SK-N-SH (cell line): ENCODE results near the gene RXYLT1.

Experiments
- CHD2 ChIP-seq: fragments of 150-350 bp; IDR thresholded peaks from 2 replicates; pipeline ENCODE4 v1.6.1; 2018; ENCODE audit warnings: low read length; ENCODE audit not compliant: partially characterized antibody
- ELF1 ChIP-seq: IDR thresholded peaks from 2 replicates; pipeline ENCODE4 v1.4.0; 2012
- EP300 ChIP-seq, 2 experiments: IDR thresholded peaks; 2 replicates each; pipeline versions ENCODE4 v1.4.0 to v1.6.1; 2012; ENCODE audit warnings: borderline replicate concordance in 1 of 2, low read depth in 1 of 2, low read length in 1 of 2
- EZH2phosphoT487 ChIP-seq: fragments of 200-600 bp; sonication (generic); IDR thresholded peaks from 2 replicates; pipeline ENCODE4 v1.6.1; 2017; ENCODE audit warnings: low read depth, mixed run types, mild to moderate bottlenecking, antibody characterized with exemption, moderate library complexity, borderline replicate concordance
- NFIC ChIP-seq: IDR thresholded peaks from 2 replicates; pipeline ENCODE4 v1.4.0; 2012; ENCODE audit warnings: borderline replicate concordance
- POLR2AphosphoS5 ChIP-seq: IDR thresholded peaks from 2 replicates; pipeline ENCODE4 v1.6.1; 2012; ENCODE audit warnings: low read depth, low read length
- SMC3 ChIP-seq: IDR thresholded peaks from 2 replicates; pipeline ENCODE4 v1.6.1; 2012; ENCODE audit warnings: low read depth, low read length, improper control_type of control experiment
- TCF12 ChIP-seq: IDR thresholded peaks from 2 replicates; pipeline ENCODE4 v1.4.0; 2012
- YY1 ChIP-seq: IDR thresholded peaks from 2 replicates; pipeline ENCODE4 v1.4.0; 2012; ENCODE audit warnings: low read depth, mild to moderate bottlenecking
- TF ChIP-seq, protein P1 (sequence below): fragments of 200-600 bp; sonication (generic); IDR thresholded peaks from 2 replicates; pipeline ENCODE4 v1.6.1; 2017; ENCODE audit warnings: antibody characterized with exemption, mild to moderate bottlenecking, moderate library complexity
- TF ChIP-seq, protein P2 (sequence below): IDR thresholded peaks from 2 replicates; pipeline ENCODE4 v1.6.1; 2012; ENCODE audit warnings: mild to moderate bottlenecking, low read depth, low read length, moderate library complexity
- TF ChIP-seq, protein P3 (sequence below): IDR thresholded peaks from 2 replicates; pipeline ENCODE4 v1.4.0; 2012; ENCODE audit warnings: low read depth, borderline replicate concordance
- TF ChIP-seq, protein P4 (sequence below): IDR thresholded peaks from 2 replicates; pipeline ENCODE4 v1.4.0; 2012; ENCODE audit warnings: low read depth

DNA sequence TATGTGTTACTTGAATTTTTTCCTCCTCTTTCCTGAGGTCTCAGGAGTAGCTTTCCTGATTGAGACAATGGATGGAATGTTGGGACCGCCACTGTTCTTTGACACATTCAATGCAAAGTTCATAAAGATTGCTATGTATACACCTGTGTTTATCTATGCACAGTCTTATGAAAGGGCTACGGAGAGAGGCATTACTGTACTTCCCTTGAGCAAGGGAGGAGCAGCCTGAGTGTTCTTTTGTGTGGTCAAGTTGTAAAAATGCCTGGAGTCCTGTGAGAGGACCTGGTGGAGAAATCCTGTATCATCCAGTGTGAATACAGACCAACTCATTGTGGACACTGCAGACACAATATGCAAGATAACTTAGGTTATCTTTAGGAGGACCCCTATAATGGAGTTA is 66.0 kb downstream of the RXYLT1 start:
- TF ChIP-seq SMC3 (no peak), ELF1 (no peak), YY1 (no peak), EZH2phosphoT487 (no peak), CHD2 (no peak), TCF12 (no peak), NFIC (no peak), EP300 (IDR thresholded peaks at IDR 0.05; ENCODE audit: borderline replicate concordance in 1 of 2, low read depth in 1 of 2, low read length in 1 of 2) (no peak), POLR2AphosphoS5 (no peak)
- TF ChIP-seq, protein P1, sequence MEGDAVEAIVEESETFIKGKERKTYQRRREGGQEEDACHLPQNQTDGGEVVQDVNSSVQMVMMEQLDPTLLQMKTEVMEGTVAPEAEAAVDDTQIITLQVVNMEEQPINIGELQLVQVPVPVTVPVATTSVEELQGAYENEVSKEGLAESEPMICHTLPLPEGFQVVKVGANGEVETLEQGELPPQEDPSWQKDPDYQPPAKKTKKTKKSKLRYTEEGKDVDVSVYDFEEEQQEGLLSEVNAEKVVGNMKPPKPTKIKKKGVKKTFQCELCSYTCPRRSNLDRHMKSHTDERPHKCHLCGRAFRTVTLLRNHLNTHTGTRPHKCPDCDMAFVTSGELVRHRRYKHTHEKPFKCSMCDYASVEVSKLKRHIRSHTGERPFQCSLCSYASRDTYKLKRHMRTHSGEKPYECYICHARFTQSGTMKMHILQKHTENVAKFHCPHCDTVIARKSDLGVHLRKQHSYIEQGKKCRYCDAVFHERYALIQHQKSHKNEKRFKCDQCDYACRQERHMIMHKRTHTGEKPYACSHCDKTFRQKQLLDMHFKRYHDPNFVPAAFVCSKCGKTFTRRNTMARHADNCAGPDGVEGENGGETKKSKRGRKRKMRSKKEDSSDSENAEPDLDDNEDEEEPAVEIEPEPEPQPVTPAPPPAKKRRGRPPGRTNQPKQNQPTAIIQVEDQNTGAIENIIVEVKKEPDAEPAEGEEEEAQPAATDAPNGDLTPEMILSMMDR: no peak
- TF ChIP-seq, protein P2, sequence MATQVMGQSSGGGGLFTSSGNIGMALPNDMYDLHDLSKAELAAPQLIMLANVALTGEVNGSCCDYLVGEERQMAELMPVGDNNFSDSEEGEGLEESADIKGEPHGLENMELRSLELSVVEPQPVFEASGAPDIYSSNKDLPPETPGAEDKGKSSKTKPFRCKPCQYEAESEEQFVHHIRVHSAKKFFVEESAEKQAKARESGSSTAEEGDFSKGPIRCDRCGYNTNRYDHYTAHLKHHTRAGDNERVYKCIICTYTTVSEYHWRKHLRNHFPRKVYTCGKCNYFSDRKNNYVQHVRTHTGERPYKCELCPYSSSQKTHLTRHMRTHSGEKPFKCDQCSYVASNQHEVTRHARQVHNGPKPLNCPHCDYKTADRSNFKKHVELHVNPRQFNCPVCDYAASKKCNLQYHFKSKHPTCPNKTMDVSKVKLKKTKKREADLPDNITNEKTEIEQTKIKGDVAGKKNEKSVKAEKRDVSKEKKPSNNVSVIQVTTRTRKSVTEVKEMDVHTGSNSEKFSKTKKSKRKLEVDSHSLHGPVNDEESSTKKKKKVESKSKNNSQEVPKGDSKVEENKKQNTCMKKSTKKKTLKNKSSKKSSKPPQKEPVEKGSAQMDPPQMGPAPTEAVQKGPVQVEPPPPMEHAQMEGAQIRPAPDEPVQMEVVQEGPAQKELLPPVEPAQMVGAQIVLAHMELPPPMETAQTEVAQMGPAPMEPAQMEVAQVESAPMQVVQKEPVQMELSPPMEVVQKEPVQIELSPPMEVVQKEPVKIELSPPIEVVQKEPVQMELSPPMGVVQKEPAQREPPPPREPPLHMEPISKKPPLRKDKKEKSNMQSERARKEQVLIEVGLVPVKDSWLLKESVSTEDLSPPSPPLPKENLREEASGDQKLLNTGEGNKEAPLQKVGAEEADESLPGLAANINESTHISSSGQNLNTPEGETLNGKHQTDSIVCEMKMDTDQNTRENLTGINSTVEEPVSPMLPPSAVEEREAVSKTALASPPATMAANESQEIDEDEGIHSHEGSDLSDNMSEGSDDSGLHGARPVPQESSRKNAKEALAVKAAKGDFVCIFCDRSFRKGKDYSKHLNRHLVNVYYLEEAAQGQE: no peak
- TF ChIP-seq, protein P3, sequence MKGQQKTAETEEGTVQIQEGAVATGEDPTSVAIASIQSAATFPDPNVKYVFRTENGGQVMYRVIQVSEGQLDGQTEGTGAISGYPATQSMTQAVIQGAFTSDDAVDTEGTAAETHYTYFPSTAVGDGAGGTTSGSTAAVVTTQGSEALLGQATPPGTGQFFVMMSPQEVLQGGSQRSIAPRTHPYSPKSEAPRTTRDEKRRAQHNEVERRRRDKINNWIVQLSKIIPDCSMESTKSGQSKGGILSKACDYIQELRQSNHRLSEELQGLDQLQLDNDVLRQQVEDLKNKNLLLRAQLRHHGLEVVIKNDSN: no peak
- TF ChIP-seq, protein P4, sequence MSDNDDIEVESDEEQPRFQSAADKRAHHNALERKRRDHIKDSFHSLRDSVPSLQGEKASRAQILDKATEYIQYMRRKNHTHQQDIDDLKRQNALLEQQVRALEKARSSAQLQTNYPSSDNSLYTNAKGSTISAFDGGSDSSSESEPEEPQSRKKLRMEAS: no peak
